ENCODE data around the gene CDC42BPB. TPM values are rescaled to one million over a fixed set of nuclear protein-coding genes. Genes with fewer than 3 reads are reported as not detected.
"Not testable (repeated sequence)": the region's sequence is repeated elsewhere in the genome, so short reads cannot be mapped to it uniquely, and the experiment has no call there.

CDC42BPB gene
- total RNA-seq, 3 donors from 2014 or later: 64.0 to 110 (median 98.0) TPM

- Histone ChIP-seq H3K9me3 (no peaks in the 10 kb centered on the region), H3K27ac (no peak overlapping the region), H3K36me3 (no peaks in the 10 kb centered on the region), H3K27me3 (peaks cover 18 to 35% of the 10 kb centered on the region in 2 donors), H3K4me1 (peaks cover 14 to 15% of the 10 kb centered on the region in 2 donors), H3K4me3 (peak overlapping the region in 2 of 3 donors; percentile 48 to 67)
- TF ChIP-seq POLR2AphosphoS5 (IDR thresholded peaks at IDR 0.05) (no peak), POLR2A (IDR thresholded peaks at IDR 0.05) (no peak), CTCF (IDR thresholded peaks at IDR 0.05) (no peak)
- no peak for DNase-seq (ENCODE audit: low spot score in 2 of 2)
- intact Hi-C loops (cut with DNase I; ENCODE audit: low total_unique reads): no loop called here
Observed at GRCh38 chr14:102930138-102930752, 127.1 kb downstream of the CDC42BPB start.

DNA sequence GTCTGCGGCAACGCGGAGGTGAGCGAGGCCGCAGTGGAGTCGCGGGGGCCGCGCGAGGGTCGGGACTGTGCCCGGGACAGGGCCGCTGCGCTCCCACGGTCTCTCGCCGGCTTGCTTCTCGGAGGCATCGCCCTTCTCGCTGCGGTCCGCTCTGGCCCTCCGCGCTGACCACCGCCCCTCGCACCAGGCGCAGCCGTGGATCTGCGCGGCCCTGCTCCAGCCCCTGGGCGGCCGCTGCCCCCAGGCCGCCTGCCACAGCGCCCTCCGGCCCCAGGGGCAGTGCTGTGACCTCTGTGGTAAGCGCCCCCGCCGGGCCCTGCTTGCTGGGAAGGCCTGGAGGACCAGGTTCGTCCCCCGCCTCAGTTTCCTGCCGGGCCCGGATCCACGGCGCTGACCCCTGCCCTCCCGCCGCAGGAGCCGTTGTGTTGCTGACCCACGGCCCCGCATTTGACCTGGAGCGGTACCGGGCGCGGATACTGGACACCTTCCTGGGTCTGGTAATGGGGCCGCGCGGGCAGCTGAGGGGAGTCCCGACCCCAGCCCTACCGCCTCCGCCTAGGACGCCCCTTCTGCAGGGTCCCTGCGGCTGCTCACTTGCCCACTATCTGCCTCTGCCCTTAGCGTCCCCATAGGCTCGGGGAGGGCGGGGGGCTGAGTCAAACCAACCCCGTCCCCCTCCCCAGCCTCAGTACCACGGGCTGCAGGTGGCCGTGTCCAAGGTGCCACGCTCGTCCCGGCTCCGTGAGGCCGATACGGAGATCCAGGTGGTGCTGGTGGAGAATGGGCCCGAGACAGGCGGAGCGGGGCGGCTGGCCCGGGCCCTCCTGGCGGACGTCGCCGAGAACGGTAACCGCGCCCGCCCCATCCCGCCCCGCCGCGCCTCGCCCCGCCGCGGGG lies 127.9 kb downstream of the CDC42BPB start:
- intact Hi-C loops (cut with DNase I; ENCODE audit: low total_unique reads): no loop called here
- DNase-seq (ENCODE audit: low spot score in 2 of 2): no peak
- no peaks in the 10 kb centered on the region for H3K9me3 ChIP-seq
- H3K27ac ChIP-seq: no peak overlapping the region
- TF ChIP-seq POLR2AphosphoS5 (IDR thresholded peaks at IDR 0.05) (no peak), CTCF (IDR thresholded peaks at IDR 0.05) (no peak), POLR2A (IDR thresholded peaks at IDR 0.05) (no peak)
- peaks cover 18 to 42% of the 10 kb centered on the region in 2 donors for H3K27me3 ChIP-seq
- H3K36me3 ChIP-seq: no peaks in the 10 kb centered on the region
- peaks cover 14 to 15% of the 10 kb centered on the region in 2 donors for H3K4me1 ChIP-seq
- peak overlapping the region; percentile 36 to 67 (median 48) for H3K4me3 ChIP-seq

- peaks cover 21 to 51% of the 10 kb centered on the region in 2 donors for H3K27me3 ChIP-seq
Observed at GRCh38 chr14:102928412-102929240, 128.7 kb downstream of the CDC42BPB start.

DNA sequence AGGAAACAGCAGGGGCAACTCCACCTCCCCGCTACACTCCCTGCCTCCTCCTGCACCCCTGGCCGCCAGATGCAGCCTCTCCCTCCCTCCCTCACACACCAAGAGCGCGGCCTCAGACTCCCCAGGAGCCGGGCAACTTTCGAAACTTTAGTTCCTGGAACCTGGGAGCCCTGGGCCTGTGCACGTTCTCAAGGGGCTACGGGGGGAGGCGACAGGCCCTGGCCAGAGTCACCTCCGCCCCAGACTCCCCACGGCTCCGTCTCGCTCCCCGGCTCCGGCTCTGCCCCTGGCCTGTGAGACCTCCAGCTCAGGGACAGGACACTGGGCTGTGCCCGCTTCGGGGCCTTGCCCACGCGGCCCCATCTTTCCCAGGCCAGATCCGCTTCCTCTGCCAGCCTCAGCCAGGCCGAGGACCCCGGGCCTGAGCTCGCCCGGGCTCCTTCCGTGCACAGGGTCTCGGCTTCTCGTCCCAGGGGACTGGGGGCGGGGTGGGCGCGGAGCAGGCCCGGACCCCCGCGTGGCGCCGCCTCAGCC lies 129.4 kb downstream of the CDC42BPB start:
- Histone ChIP-seq H3K4me1 (peaks cover 14 to 17% of the 10 kb centered on the region in 2 donors), H3K27ac (no peak overlapping the region), H3K27me3 (peaks cover 22 to 58% of the 10 kb centered on the region in 2 donors), H3K4me3 (peak overlapping the region; percentile 36 to 67 (median 48)), H3K9me3 (no peaks in the 10 kb centered on the region), H3K36me3 (no peaks in the 10 kb centered on the region)
- no peak for DNase-seq (ENCODE audit: low spot score in 2 of 2)
- intact Hi-C loops (cut with DNase I; ENCODE audit: low total_unique reads): no loop called here
- no peak for TF ChIP-seq POLR2AphosphoS5 (IDR thresholded peaks at IDR 0.05)
- no peak for TF ChIP-seq POLR2A (IDR thresholded peaks at IDR 0.05)
- TF ChIP-seq CTCF (IDR thresholded peaks at IDR 0.05): no peak

More at GRCh38 chr14:102928412-102929240, 128.7 kb downstream of the CDC42BPB start:
- H3K27ac ChIP-seq: no peak overlapping the region
- H3K36me3 ChIP-seq: no peaks in the 10 kb centered on the region
- peak in 1 of 2 donors; percentile 37 for DNase-seq (ENCODE audit: low spot score in 2 of 2)
- H3K4me3 ChIP-seq: peak overlapping the region; percentile 36 to 67 (median 48)
- intact Hi-C loops (cut with DNase I; ENCODE audit: low total_unique reads): no loop called here
- H3K9me3 ChIP-seq: no peaks in the 10 kb centered on the region
- H3K4me1 ChIP-seq: peaks cover 14 to 15% of the 10 kb centered on the region in 2 donors
- TF ChIP-seq POLR2AphosphoS5 (IDR thresholded peaks at IDR 0.05): peak in 1 of 3 donors; percentile 16
- no peak for TF ChIP-seq POLR2A (IDR thresholded peaks at IDR 0.05)

GRCh38 chr14:102927346-102927877 lies 129.9 kb downstream of the CDC42BPB start:
- Histone ChIP-seq H3K4me3 (no peak overlapping the region), H3K27ac (no peak overlapping the region), H3K4me1 (peaks cover 14 to 20% of the 10 kb centered on the region in 2 donors), H3K36me3 (no peaks in the 10 kb centered on the region), H3K27me3 (peaks cover 22 to 63% of the 10 kb centered on the region in 2 donors), H3K9me3 (no peaks in the 10 kb centered on the region)
- no peak for TF ChIP-seq POLR2AphosphoS5 (IDR thresholded peaks at IDR 0.05)
- TF ChIP-seq CTCF (IDR thresholded peaks at IDR 0.05): no peak
- TF ChIP-seq POLR2A (IDR thresholded peaks at IDR 0.05): no peak
- no peak for DNase-seq (ENCODE audit: low spot score in 2 of 2)
- intact Hi-C loops (cut with DNase I; ENCODE audit: low total_unique reads): no loop called here

GRCh38 chr14:102926840-102927239 lies 130.5 kb downstream of the CDC42BPB start:
- H3K36me3 ChIP-seq; intact Hi-C loops (cut with DNase I; ENCODE audit: low total_unique reads); H3K27ac ChIP-seq; H3K4me3 ChIP-seq; DNase-seq (ENCODE audit: low spot score in 2 of 2); H3K9me3 ChIP-seq: not testable (repeated sequence)
- H3K27me3 ChIP-seq: peaks cover 22 to 64% of the 10 kb centered on the region in 2 donors
- H3K4me1 ChIP-seq: peaks cover 14 to 20% of the 10 kb centered on the region in 2 donors

Data from breast epithelium (tissue), 4 donors.